Activated B cell treated with CpG ODN at 0.5 μM for 24 hours (primary cell): ENCODE results near the gene GRID2. TPM values are rescaled to one million over a fixed set of nuclear protein-coding genes. Genes with fewer than 3 reads are reported as not detected.

Source experiments
- ATAC-seq: fragments of 200-7000 bp; cut with Tn5 transposase; one replicate; pipeline ENCODE4 v1.10.0; 2021; ENCODE audit warnings: low read depth, mild to moderate bottlenecking, moderate library complexity
- CTCF ChIA-PET: fragments of 350-600 bp; sonication (Branson Sonifier 250); formaldehyde crosslinking; loops from one replicate; lab custom pipeline; 2021; ENCODE audit warnings: antibody characterized with exemption; lab: Charles Lee
- POLR2A ChIA-PET: fragments of 350-600 bp; sonication (Branson Sonifier 250); formaldehyde crosslinking; loops from one replicate; lab custom pipeline; 2021; ENCODE audit warnings: antibody characterized with exemption; lab: Charles Lee
- DNase-seq: peaks from one replicate; pipeline ENCODE4 v3.0.0; 2022
- H3K27ac Mint-ChIP-seq: one replicate; pipeline ENCODE4 v1.8.0; 2020; ENCODE audit warnings: mixed read lengths
- H3K27me3 Mint-ChIP-seq: one replicate; pipeline ENCODE4 v1.8.0; 2021; ENCODE audit warnings: mixed read lengths
- H3K36me3 Mint-ChIP-seq: one replicate; pipeline ENCODE4 v1.8.0; 2021; ENCODE audit warnings: low read depth, mixed read lengths
- H3K4me1 Mint-ChIP-seq: one replicate; pipeline ENCODE4 v1.8.0; 2021; ENCODE audit warnings: mixed read lengths
- H3K4me3 Mint-ChIP-seq: one replicate; pipeline ENCODE4 v1.8.0; 2020; ENCODE audit warnings: mild to moderate bottlenecking, mixed read lengths
- H3K9me3 Mint-ChIP-seq: one replicate; pipeline ENCODE4 v1.8.0; 2020; ENCODE audit warnings: mixed read lengths
- intact Hi-C: fragments of 100-400 bp; cut with micrococcal nuclease; formaldehyde crosslinking; loops from one replicate; pipeline ENCODE4 v1.15.1; 2024
- total RNA-seq: library from RNA; stranded (reverse); gene quantifications from 2 replicates; pipeline ENCODE4 v1.2.3, GENCODE V29; 2022
- TF ChIP-seq, protein P1 (sequence below): fragments of 200-600 bp; IDR thresholded peaks from one replicate; pipeline ENCODE4 v1.8.0; 2022; ENCODE audit warnings: antibody characterized with exemption, mild to moderate bottlenecking

GRID2 gene
- total RNA-seq, 1 donor from 2014 or later, result not detected

DNA sequence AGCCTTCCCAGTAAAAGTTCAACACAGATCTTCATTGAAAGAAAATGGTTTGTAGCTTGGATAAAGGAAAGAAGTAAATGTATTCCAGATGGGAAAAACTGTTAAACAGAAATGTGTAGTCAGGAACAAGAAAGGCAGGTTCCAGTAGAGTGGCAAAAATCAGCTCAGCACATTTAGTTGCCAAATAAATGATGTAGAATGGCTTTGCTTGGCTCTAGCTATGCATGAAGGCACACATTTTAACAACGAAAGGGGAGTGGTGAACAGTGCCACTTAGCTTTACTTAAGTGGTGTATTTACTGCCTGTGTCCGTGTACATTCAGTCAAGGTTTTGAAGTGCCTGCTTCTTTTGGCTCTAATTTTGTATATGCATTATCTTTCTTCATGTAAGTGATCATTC lies 880.3 kb downstream of the GRID2 start:
- H3K27me3 Mint-ChIP-seq, result no peaks in the 10 kb centered on the region
- H3K4me1 Mint-ChIP-seq, result no peaks in the 10 kb centered on the region
- no peaks in the 10 kb centered on the region for H3K36me3 Mint-ChIP-seq
- POLR2A ChIA-PET, result no interaction called here
- no peak overlapping the region for H3K27ac Mint-ChIP-seq
- H3K9me3 Mint-ChIP-seq, result peaks cover 2% of the 10 kb centered on the region
- intact Hi-C loops, result no loop called here
- CTCF ChIA-PET, result no interaction called here
- ATAC-seq, result no peak
- no peak overlapping the region for H3K4me3 Mint-ChIP-seq
- TF ChIP-seq, protein P1, sequence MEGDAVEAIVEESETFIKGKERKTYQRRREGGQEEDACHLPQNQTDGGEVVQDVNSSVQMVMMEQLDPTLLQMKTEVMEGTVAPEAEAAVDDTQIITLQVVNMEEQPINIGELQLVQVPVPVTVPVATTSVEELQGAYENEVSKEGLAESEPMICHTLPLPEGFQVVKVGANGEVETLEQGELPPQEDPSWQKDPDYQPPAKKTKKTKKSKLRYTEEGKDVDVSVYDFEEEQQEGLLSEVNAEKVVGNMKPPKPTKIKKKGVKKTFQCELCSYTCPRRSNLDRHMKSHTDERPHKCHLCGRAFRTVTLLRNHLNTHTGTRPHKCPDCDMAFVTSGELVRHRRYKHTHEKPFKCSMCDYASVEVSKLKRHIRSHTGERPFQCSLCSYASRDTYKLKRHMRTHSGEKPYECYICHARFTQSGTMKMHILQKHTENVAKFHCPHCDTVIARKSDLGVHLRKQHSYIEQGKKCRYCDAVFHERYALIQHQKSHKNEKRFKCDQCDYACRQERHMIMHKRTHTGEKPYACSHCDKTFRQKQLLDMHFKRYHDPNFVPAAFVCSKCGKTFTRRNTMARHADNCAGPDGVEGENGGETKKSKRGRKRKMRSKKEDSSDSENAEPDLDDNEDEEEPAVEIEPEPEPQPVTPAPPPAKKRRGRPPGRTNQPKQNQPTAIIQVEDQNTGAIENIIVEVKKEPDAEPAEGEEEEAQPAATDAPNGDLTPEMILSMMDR, result no peak
- DNase-seq, result no peak

DNA sequence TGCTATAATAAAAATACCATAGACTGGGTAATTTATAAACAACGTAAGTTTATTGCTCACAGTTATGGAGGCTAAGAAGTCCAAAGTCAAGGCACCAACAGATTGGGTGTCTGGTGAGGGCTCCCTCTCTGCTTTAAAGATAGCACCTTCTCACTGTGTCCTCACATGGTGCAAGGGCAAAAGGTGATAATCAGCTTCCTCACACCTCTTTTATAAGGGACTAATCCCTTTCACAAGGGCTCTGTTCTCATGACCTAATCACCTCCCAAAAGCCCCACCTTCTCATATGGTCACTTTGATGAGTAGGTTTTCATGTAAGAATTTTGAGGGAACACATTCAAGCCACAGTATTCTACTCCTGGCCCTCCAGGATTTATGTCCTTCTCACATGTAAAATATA lies 883.1 kb downstream of the GRID2 start:
- ATAC-seq, result no peak
- CTCF ChIA-PET, result no interaction called here
- Mint-ChIP-seq H3K36me3 (no peaks in the 10 kb centered on the region), H3K4me3 (no peak overlapping the region), H3K27ac (no peak overlapping the region), H3K27me3 (no peaks in the 10 kb centered on the region), H3K4me1 (no peaks in the 10 kb centered on the region), H3K9me3 (no peaks in the 10 kb centered on the region)
- TF ChIP-seq, protein P1, result no peak
- POLR2A ChIA-PET, result no interaction called here
- intact Hi-C loops, result no loop called here
- no peak for DNase-seq

DNA sequence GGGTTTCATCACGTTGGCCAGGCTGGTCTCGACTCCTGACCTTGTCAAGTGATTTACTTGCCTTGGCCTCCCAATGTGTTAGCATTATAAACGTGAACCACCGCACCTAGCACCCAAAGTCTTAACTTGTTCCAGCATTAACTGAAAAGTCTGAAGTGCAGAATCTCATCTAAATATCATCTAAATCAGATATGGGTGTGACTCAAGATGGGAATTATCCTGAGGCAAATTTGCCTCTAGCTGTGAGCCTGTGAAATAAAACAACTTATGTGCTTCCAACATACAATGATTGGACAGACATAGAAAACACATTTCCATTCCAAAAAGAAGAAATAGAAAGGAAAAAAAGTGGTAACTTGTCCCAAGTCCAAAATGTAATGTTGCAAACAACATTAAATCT lies 883.7 kb downstream of the GRID2 start:
- Mint-ChIP-seq H3K4me3 (no peak overlapping the region), H3K27me3 (no peaks in the 10 kb centered on the region), H3K9me3 (no peaks in the 10 kb centered on the region), H3K36me3 (no peaks in the 10 kb centered on the region), H3K27ac (no peak overlapping the region), H3K4me1 (no peaks in the 10 kb centered on the region)
- DNase-seq, result no peak
- CTCF ChIA-PET, result no interaction called here
- POLR2A ChIA-PET, result no interaction called here
- TF ChIP-seq, protein P1, result no peak
- intact Hi-C loops, result no loop called here
- ATAC-seq, result no peak

DNA sequence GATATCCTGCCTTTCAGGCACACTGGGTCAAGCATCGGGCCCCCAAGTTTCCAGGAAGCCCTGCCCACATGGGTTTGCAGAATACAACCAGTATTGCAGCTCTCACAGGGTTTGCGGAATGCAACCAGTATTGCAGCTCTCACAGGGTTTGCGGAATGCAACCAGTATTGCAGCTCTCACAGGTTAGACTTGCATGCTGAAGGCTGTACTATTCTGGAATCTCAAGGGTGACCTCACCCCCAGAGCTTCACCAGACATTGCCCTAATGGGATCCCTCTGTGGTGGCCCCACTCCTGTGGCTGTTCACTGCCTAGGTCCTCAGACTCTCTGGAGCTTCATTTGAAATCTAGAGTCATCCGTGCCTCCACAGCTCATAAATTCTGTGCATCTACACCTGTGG lies 884.1 kb downstream of the GRID2 start:
- CTCF ChIA-PET, result no interaction called here
- intact Hi-C loops, result no loop called here
- POLR2A ChIA-PET, result no interaction called here

DNA sequence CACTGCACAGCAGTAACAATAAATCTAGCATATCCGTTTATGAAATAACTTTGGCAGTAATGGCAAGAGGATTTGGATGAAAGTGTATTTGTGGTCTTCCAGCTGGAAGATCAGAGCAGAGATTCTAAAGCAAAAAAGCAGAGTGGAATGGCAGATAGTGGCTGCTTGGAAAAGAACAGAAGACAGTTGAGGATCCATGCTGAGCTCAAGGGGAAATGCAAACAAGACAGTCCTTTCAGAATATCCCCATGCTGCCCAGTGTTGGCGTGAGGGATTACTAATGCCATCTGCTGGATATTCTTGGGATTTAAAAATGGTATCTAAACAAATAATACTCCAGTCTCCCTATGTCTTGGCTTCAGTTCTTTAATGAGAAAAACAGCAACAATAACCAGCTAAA lies 895.7 kb downstream of the GRID2 start:
- Mint-ChIP-seq H3K27me3 (no peaks in the 10 kb centered on the region), H3K27ac (no peak overlapping the region), H3K4me1 (no peaks in the 10 kb centered on the region), H3K9me3 (no peaks in the 10 kb centered on the region), H3K4me3 (no peak overlapping the region), H3K36me3 (no peaks in the 10 kb centered on the region)
- ATAC-seq (no peak), DNase-seq (no peak)
- CTCF ChIA-PET, result no interaction called here
- intact Hi-C loops, result no loop called here
- POLR2A ChIA-PET, result no interaction called here
- TF ChIP-seq, protein P1, result no peak

More for the DNA sequence above, 884.1 kb downstream of the GRID2 start:
- ATAC-seq (no peak), DNase-seq (no peak)
- no peaks in the 10 kb centered on the region for H3K4me1 Mint-ChIP-seq
- H3K27me3 Mint-ChIP-seq, result no peaks in the 10 kb centered on the region
- H3K9me3 Mint-ChIP-seq, result no peaks in the 10 kb centered on the region
- no peaks in the 10 kb centered on the region for H3K36me3 Mint-ChIP-seq
- H3K4me3 Mint-ChIP-seq, result no peak overlapping the region
- TF ChIP-seq, protein P1, result no peak
- no peak overlapping the region for H3K27ac Mint-ChIP-seq
